Stimulated activated CD8-positive, alpha-beta memory T cell treated with anti-CD3 and anti-CD28 coated beads, Interleukin-15, amount 100 ng/mL, for 1 hour (primary cell): Measurements from ENCODE around the gene CASS4.
"Not testable (repeated sequence)": the region's sequence is repeated elsewhere in the genome, so short reads cannot be mapped to it uniquely, and the experiment has no call there.

Experiments
- DNase-seq: peaks from one replicate; pipeline ENCODE4 v3.0.0-alpha.2; 2020; ENCODE audit warnings: low read depth

Gene CASS4

GRCh38 chr20:56411759-56412472 lies at the start of gene CASS4:
Gene CASS4, plus strand, starts transcription at chr20:56412260. Its CDS starts 199 bp downstream, at chr20:56412459.
- DNase-seq, result no peak

GRCh38 chr20:56362833-56363413 lies 49.1 kb upstream of the CASS4 start:
- DNase-seq, result no peak

- DNase-seq, result no peak
Observed at GRCh38 chr20:56363491-56363890, 48.6 kb upstream of the CASS4 start.

GRCh38 chr20:56368351-56369134 lies 43.5 kb upstream of the CASS4 start:
- DNase-seq, result no peak

GRCh38 chr20:56369179-56369578 lies 42.9 kb upstream of the CASS4 start:
- DNase-seq, result no peak

- no peak for DNase-seq
Observed at GRCh38 chr20:56371977-56372376, 40.1 kb upstream of the CASS4 start.

GRCh38 chr20:56372850-56373249 lies 39.2 kb upstream of the CASS4 start:
- DNase-seq, result no peak

GRCh38 chr20:56373942-56374341 lies 38.1 kb upstream of the CASS4 start:
- DNase-seq, result no peak

GRCh38 chr20:56376331-56376730 lies 35.7 kb upstream of the CASS4 start:
- no peak for DNase-seq

GRCh38 chr20:56378386-56378785 lies 33.7 kb upstream of the CASS4 start:
- DNase-seq, result no peak

- DNase-seq, result no peak
Observed at GRCh38 chr20:56380375-56380774, 31.7 kb upstream of the CASS4 start.

- no peak for DNase-seq
Observed at GRCh38 chr20:56381501-56381900, 30.6 kb upstream of the CASS4 start.

- DNase-seq, result no peak
Observed at GRCh38 chr20:56382696-56383095, 29.4 kb upstream of the CASS4 start.

GRCh38 chr20:56383334-56383733 lies 28.7 kb upstream of the CASS4 start:
- no peak for DNase-seq

- DNase-seq, result no peak
Observed at GRCh38 chr20:56385130-56385529, 26.9 kb upstream of the CASS4 start.

GRCh38 chr20:56386219-56386618 lies 25.8 kb upstream of the CASS4 start:
- DNase-seq, result no peak

GRCh38 chr20:56388882-56389281 lies 23.2 kb upstream of the CASS4 start:
- DNase-seq, result no peak

GRCh38 chr20:56389807-56390206 lies 22.3 kb upstream of the CASS4 start:
- DNase-seq, result no peak

GRCh38 chr20:56390396-56390795 lies 21.7 kb upstream of the CASS4 start:
- not testable (repeated sequence) for DNase-seq

- DNase-seq, result no peak
Observed at GRCh38 chr20:56391037-56391436, 21.0 kb upstream of the CASS4 start.

GRCh38 chr20:56391596-56392131 lies 20.4 kb upstream of the CASS4 start:
- DNase-seq, result no peak

GRCh38 chr20:56392132-56392880 lies 19.8 kb upstream of the CASS4 start, which contains the start of the genes AURKA and CSTF1:
Gene AURKA, minus strand, starts transcription at chr20:56392215. Its CDS starts 4,018 bp downstream, at chr20:56388197.
Gene CSTF1, plus strand, starts transcription at chr20:56392645. Its CDS starts 2,908 bp downstream, at chr20:56395553.
- DNase-seq, result peak; percentile 96
